Adrenal gland (tissue), 19 donors: Measurements from ENCODE around the gene RNU6-1. TPM values are rescaled to one million over a fixed set of nuclear protein-coding genes. Genes with fewer than 3 reads are reported as not detected.

Experiments
- DNase-seq, 7 donors: peaks; one replicate each; pipeline ENCODE4 v3.0.0-alpha.2; 2019 to 2020
- H3K27ac ChIP-seq, 5 donors: fragments of 200-600 bp; sonication (generic) in 4 of 5; 1 replicate in 3 of 5; 2 replicates in 2 of 5; pipeline versions ENCODE4 v1.5.1 to v1.8.0; 2016 to 2020; ENCODE audit warnings: mild to moderate bottlenecking in 1 of 5
- H3K27me3 ChIP-seq: fragments of 200-600 bp; 2 replicates; pipeline ENCODE4 v1.8.0; 2021
- H3K36me3 ChIP-seq, 2 donors: fragments of 200-600 bp; replicated peaks in 1 of 2; 1 replicate in 1 of 2; 2 replicates in 1 of 2; pipeline versions ENCODE4 v1.5.1 to v1.8.0; 2018 to 2022
- H3K4me1 ChIP-seq, 2 donors: fragments of 200-600 bp; replicated peaks in 1 of 2; 1 replicate in 1 of 2; 2 replicates in 1 of 2; pipeline versions ENCODE4 v1.5.1 to v1.8.0; 2018 to 2021
- H3K4me3 ChIP-seq, 4 donors: fragments of 200-600 bp; sonication (generic) in 3 of 4; one replicate each; pipeline ENCODE4 v1.5.1; 2016 to 2018
- H3K9me3 ChIP-seq, 3 donors: fragments of 200-600 bp; sonication (generic) in 1 of 3; replicated peaks in 1 of 3; 1 replicate in 2 of 3; 2 replicates in 1 of 3; pipeline versions ENCODE4 v1.5.1 to v1.8.0; 2016 to 2021
- CTCF ChIP-seq, 6 experiments: fragments of 450-650 bp in 4 of 6; fragments of 200-600 bp in 2 of 6; sonication (generic) in 1 of 6; IDR thresholded peaks; 1 replicate in 5 of 6; 2 replicates in 1 of 6; pipeline versions ENCODE4 v1.5.1 to v1.8.0; 2016 to 2021; ENCODE audit warnings: antibody characterized with exemption in 6 of 6, mild to moderate bottlenecking in 2 of 6, moderate library complexity in 1 of 6
- POLR2A ChIP-seq, 2 donors: fragments of 450-650 bp; IDR thresholded peaks; one replicate each; pipeline ENCODE4 v1.6.1; 2017; ENCODE audit warnings: antibody characterized with exemption in 2 of 2, mild to moderate bottlenecking in 2 of 2, moderate library complexity in 1 of 2
- WGBS, 4 donors: extraction: QIAGEN DNeasy Blood & Tissue Kit in 2 of 4; methylation state at CpG; one replicate each; pipeline versions ENCODE4 v1.1.5 to v1.1.7; 2013 to 2017; 5-methylcytosine and 5-hydroxymethylcytosine counted together
- intact Hi-C, 2 donors: fragments of 100-400 bp; cut with DNase I; formaldehyde crosslinking; loops; one replicate each; pipeline versions ENCODE4 v1.14.1 to v1.15.0; 2022 to 2023
- long read RNA-seq, 10 donors: library from polyadenylated mRNA in 3 of 10; unstranded in 2 of 10; stranded (forward) in 1 of 10; transcript quantifications; one replicate each; pipeline ENCODE4 v2.0.0 and lab custom pipeline, GENCODE V29; 2021 to 2026
- polyA plus RNA-seq, 3 donors: library from polyadenylated mRNA; stranded (reverse); fragments of 200-250 nt in 2 of 3; fragments of 350-450 nt in 1 of 3; fragmentation: Illumina TruSeq in 1 of 3; extraction: RNeasy Lipid Tissue Mini Kit (QIAGEN cat#74804) in 1 of 3; gene quantifications; one replicate each; pipeline ENCODE4 v1.2.3, GENCODE V29; 2013 to 2014
- total RNA-seq, 9 donors: library from RNA; depleted of rRNA in 4 of 9; stranded (reverse); fragments of >200 nt in 4 of 9; fragments of 120-200 nt in 1 of 9; fragmentation: NEBNext Ultra II Directional in 1 of 9; extraction: Animal tissue kit (Norgen Biotek cat#: 25700) in 1 of 9; gene quantifications; one replicate each; pipeline versions ENCODE4 v1.1.0 to v1.2.4, GENCODE V29; 2013 to 2023
- donor health status: healthy with polysubstance abuse.
- donor health status: Bipolar disorder and iron deficiency.
- donor health status: DM: yes; HTN: yes; CAD: no.
- donor health status: DM: no; HTN: no; CAD: no.
- donor health status: DM: no; HTN: no; CAD: no.
- donor health status: DM: yes; HTN: yes; CAD: no.

The RNU6-1 gene
- total RNA-seq (not detected), polyA plus RNA-seq (not detected)
- long read RNA-seq, donor 1, result 0 reads
- long read RNA-seq, donor 2, result 0 reads
- long read RNA-seq, donor 3, result 0 reads
- long read RNA-seq, donor 4, result 0 reads
- long read RNA-seq, donor 5, partial matches to known transcripts, result 0 of 2 reads
- long read RNA-seq, donor 5, other reads (novel, unspliced or antisense), result 0 of 2 reads
- long read RNA-seq, donor 6, result 0 reads
- long read RNA-seq, donor 7, result 0 reads
- long read RNA-seq, donor 8, result 0 reads
- long read RNA-seq, donor 9, result 0 reads
- long read RNA-seq, donor 10, result 0 reads

DNA sequence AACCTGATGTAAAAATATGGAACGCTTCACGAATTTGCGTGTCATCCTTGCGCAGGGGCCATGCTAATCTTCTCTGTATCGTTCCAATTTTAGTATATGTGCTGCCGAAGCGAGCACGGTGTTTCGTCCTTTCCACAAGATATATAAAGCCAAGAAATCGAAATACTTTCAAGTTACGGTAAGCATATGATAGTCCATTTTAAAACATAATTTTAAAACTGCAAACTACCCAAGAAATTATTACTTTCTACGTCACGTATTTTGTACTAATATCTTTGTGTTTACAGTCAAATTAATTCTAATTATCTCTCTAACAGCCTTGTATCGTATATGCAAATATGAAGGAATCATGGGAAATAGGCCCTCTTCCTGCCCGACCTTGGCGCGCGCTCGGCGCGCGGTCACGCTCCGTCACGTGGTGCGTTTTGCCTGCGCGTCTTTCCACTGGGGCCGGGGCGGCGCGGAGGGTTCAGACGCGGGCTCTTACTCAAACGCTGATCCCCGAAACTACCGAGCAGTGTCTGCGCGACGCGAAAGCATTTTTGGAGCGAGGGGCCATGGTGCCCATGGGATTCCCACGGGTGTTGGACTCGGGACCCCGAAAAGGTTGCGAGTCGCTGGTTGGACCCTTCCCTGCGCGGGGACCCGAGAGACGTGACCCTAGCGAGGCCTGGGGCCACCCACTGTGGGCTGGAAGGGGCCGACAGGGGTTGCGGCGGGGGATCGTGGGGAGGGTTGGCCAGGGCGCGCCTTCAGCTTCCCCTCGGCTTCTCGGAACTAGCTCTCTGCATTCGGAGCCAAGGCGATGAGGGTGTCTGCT, at the start of gene RNU6-1:
TSS of gene RNU6-1 (minus strand) at position 117 of the 820 bp plus-strand sequence.
- H3K4me1 ChIP-seq, result peaks cover 0 to 35% of the 10 kb centered on the region in 2 donors
- peak within 1 kb of the TSS; percentile 95 to 99 (median 96) for H3K27ac ChIP-seq
- H3K27me3 ChIP-seq, result peaks cover 5% of the 10 kb centered on the region
- no peaks in the 10 kb centered on the region for H3K36me3 ChIP-seq
- H3K4me3 ChIP-seq, result peak within 1 kb of the TSS; percentile 46 to 89 (median 61)
- DNase-seq, result peak; percentile 92 to 98 (median 95)
- WGBS, 4 donors, result 0% methylated on average over 25 to 62 of the region's 62 CpGs
- TF ChIP-seq CTCF (IDR thresholded peaks at IDR 0.05), result no peak
- peak; percentile 78 to 91 for TF ChIP-seq POLR2A (IDR thresholded peaks at IDR 0.05)
- H3K9me3 ChIP-seq, result no peaks in the 10 kb centered on the region
- intact Hi-C loops, result loop anchor here (5.0 to 10.0 kb wide), 4 partner anchors 315 to 895 kb away; partner anchors contain the start of gene C15orf61 (in 1 of the 2)

DNA sequence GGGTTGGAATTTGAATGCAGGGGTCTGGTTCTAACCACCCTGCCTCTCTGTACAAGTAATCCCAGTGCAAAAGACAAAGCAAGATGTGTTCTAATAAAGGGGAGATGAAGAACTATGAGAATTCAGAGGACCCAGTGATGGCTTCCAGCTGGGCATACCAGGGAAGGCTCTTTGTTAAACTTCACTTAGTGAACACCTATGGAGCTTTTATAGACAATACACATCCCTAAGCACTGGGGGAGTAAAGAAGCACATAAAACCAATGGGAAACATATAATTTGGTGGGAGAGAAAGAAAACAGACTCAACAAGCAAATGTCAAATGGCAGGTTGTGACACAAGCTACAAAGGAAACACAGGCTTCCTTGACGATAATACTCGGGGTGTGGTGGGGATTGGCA, 47.9 kb upstream of the RNU6-1 start:
- WGBS, 4 donors, result 80 to 93% (median 86%) methylated on average over 2 of the region's 2 CpGs
- intact Hi-C loops, result no loop called here
- TF ChIP-seq CTCF (IDR thresholded peaks at IDR 0.05) (no peak), POLR2A (IDR thresholded peaks at IDR 0.05) (no peak)

DNA sequence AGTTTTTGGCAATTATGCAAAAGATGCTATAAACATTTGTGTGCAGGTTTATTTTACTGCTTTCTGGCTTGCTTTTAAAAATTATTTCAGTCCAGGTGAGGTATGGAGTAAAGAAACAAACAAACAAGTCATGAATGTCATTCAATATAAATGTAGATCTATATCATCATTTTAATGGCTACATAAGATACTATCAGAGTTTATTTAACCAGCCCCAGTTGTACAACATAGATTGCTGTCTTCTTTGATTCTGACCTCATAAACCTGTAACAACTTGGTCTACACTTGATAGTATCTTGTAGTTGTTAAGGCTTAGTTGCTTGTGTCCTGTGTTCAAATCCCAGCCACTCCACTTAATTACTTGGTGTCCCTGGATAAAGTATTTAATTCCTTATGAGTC, 46.0 kb upstream of the RNU6-1 start:
- intact Hi-C loops, result no loop called here

More for the DNA sequence above, 47.9 kb upstream of the RNU6-1 start:
- peaks cover 15 to 18% of the 10 kb centered on the region in 2 donors for H3K4me1 ChIP-seq
- no peaks in the 10 kb centered on the region for H3K27me3 ChIP-seq
- H3K27ac ChIP-seq, result no peak overlapping the region
- H3K4me3 ChIP-seq, result no peak overlapping the region
- no peak for DNase-seq
- H3K36me3 ChIP-seq, result no peaks in the 10 kb centered on the region
- no peaks in the 10 kb centered on the region for H3K9me3 ChIP-seq

More for the DNA sequence above, 46.0 kb upstream of the RNU6-1 start:
- Histone ChIP-seq H3K27ac (no peak overlapping the region), H3K4me3 (no peak overlapping the region), H3K4me1 (peaks cover 9 to 16% of the 10 kb centered on the region in 2 donors), H3K9me3 (no peaks in the 10 kb centered on the region), H3K36me3 (no peaks in the 10 kb centered on the region), H3K27me3 (no peaks in the 10 kb centered on the region)
- DNase-seq, result no peak
- TF ChIP-seq POLR2A (IDR thresholded peaks at IDR 0.05), result no peak
- TF ChIP-seq CTCF (IDR thresholded peaks at IDR 0.05), result no peak
